ENCODE results near the gene DDX60. TPM values are rescaled to one million over a fixed set of nuclear protein-coding genes. Genes with fewer than 3 reads are reported as not detected.
"Not testable (repeated sequence)": the region's sequence is repeated elsewhere in the genome, so short reads cannot be mapped to it uniquely, and the experiment has no call there.

Gene DDX60
- total RNA-seq, 1 experiment from 2014 or later, result 10.1 TPM

GRCh38 chr4:168335621-168336020, 17.1 kb upstream of the DDX60 start:
- CTCF ChIA-PET, result no interaction called here
- ATAC-seq, result no peak
- intact Hi-C loops (cut with micrococcal nuclease; ENCODE audit: unreplicated experiment) (no loop called here), in situ Hi-C loops (cut with HindIII; ENCODE audit: low pct_unique_long_range_greater_than_20kb, low sequenced_read_pairs) (no loop called here)
- no peak for DNase-seq (ENCODE audit: low read depth, low spot score)
- Histone ChIP-seq H3K9me3 (ENCODE audit: control insufficient read depth, insufficient read depth, low read depth, low read length) (no peaks in the 10 kb centered on the region), H3K27ac (ENCODE audit: low read length) (no peak overlapping the region), H3K27me3 (ENCODE audit: control insufficient read depth, insufficient read depth, low read length) (no peaks in the 10 kb centered on the region), H3K4me1 (ENCODE audit: control insufficient read depth, insufficient read depth, low read length) (no peaks in the 10 kb centered on the region), H3K4me3 (ENCODE audit: low read depth in 2 of 2, low read length in 2 of 2) (no peak overlapping the region), H3K36me3 (ENCODE audit: control insufficient read depth, insufficient read depth, low read length) (no peaks in the 10 kb centered on the region)
- TF ChIP-seq POLR2AphosphoS5 (IDR thresholded peaks at IDR 0.05; ENCODE audit: low read depth, low read length), result no peak
- POLR2A ChIA-PET, result interaction anchor here (0.5 kb wide), 1 partner anchor 469 kb away, joined by 3 read pairs; no protein-coding TSS in a partner anchor
- no TSS peak for BruUV-seq (replicated peaks)

- intact Hi-C loops (cut with micrococcal nuclease; ENCODE audit: unreplicated experiment), result no loop called here
- H3K36me3 ChIP-seq (ENCODE audit: control insufficient read depth, insufficient read depth, low read length), result no peaks in the 10 kb centered on the region
- no peaks in the 10 kb centered on the region for H3K27me3 ChIP-seq (ENCODE audit: control insufficient read depth, insufficient read depth, low read length)
- ChIA-PET CTCF (no interaction called here), POLR2A (no interaction called here)
- BruUV-seq (replicated peaks), result no TSS peak
- in situ Hi-C loops (cut with HindIII; ENCODE audit: low pct_unique_long_range_greater_than_20kb, low sequenced_read_pairs), result no loop called here
- no peak for TF ChIP-seq REST (IDR thresholded peaks at IDR 0.05; ENCODE audit: insufficient read depth in 1 of 2, low read depth in 2 of 2, low read length in 1 of 2)
- no peak for TF ChIP-seq CTCF (IDR thresholded peaks at IDR 0.05)
- no peak for TF ChIP-seq TCF7L2 (IDR thresholded peaks at IDR 0.05; ENCODE audit: low read depth, low read length)
- no peak for TF ChIP-seq POLR2AphosphoS5 (IDR thresholded peaks at IDR 0.05; ENCODE audit: low read depth, low read length)
- TF ChIP-seq SIN3A (IDR thresholded peaks at IDR 0.05; ENCODE audit: borderline replicate concordance, insufficient read depth, low read depth, low read length), result no peak
- ATAC-seq (no peak), DNase-seq (ENCODE audit: low read depth, low spot score) (no peak)
- no peak overlapping the region for H3K4me3 ChIP-seq (ENCODE audit: low read depth in 2 of 2, low read length in 2 of 2)
- no peaks in the 10 kb centered on the region for H3K4me1 ChIP-seq (ENCODE audit: control insufficient read depth, insufficient read depth, low read length)
- no peak overlapping the region for H3K27ac ChIP-seq (ENCODE audit: low read length)
- H3K9me3 ChIP-seq (ENCODE audit: control insufficient read depth, insufficient read depth, low read depth, low read length), result no peaks in the 10 kb centered on the region
Measured at GRCh38 chr4:168334053-168334452, 15.5 kb upstream of the DDX60 start.

- POLR2A ChIA-PET; ATAC-seq; BruUV-seq (replicated peaks); H3K27me3 ChIP-seq (ENCODE audit: control insufficient read depth, insufficient read depth, low read length); CTCF ChIA-PET; in situ Hi-C loops (cut with HindIII; ENCODE audit: low pct_unique_long_range_greater_than_20kb, low sequenced_read_pairs); H3K27ac ChIP-seq (ENCODE audit: low read length); intact Hi-C loops (cut with micrococcal nuclease; ENCODE audit: unreplicated experiment); H3K4me3 ChIP-seq (ENCODE audit: low read depth in 2 of 2, low read length in 2 of 2); H3K4me1 ChIP-seq (ENCODE audit: control insufficient read depth, insufficient read depth, low read length); DNase-seq (ENCODE audit: low read depth, low spot score); H3K36me3 ChIP-seq (ENCODE audit: control insufficient read depth, insufficient read depth, low read length); H3K9me3 ChIP-seq (ENCODE audit: control insufficient read depth, insufficient read depth, low read depth, low read length): not testable (repeated sequence)
Measured at GRCh38 chr4:168330575-168330974, 12.0 kb upstream of the DDX60 start.
